NCI-H460 (cell line): ENCODE results near the gene OLFML2B. TPM values are rescaled to one million over a fixed set of nuclear protein-coding genes. Genes with fewer than 3 reads are reported as not detected.
A peak's percentile ranks its signal among the peaks of the same experiment; 100 is the strongest.
"Not testable (repeated sequence)": the region's sequence is repeated elsewhere in the genome, so short reads cannot be mapped to it uniquely, and the experiment has no call there.

Source experiments
- DNase-seq: peaks from one replicate; pipeline ENCODE4 v3.0.0-alpha.2; 2016; ENCODE audit warnings: low read depth; ENCODE audit errors: extremely low read depth
- polyA plus RNA-seq: library from polyadenylated mRNA; depleted of rRNA; stranded (reverse); fragments of >200 nt; gene quantifications from 2 replicates; pipeline ENCODE4 v1.2.3, GENCODE V29; 2014; cell fraction: nucleus; rRNA removed
- total RNA-seq: library from RNA; depleted of rRNA; stranded (reverse); fragments of >200 nt; shearing (Covaris generic); gene quantifications from 2 replicates; pipeline ENCODE4 v1.2.3, GENCODE V29; 2014; rRNA removed

The OLFML2B gene
- total RNA-seq: not detected in 2 replicates
- polyA plus RNA-seq: not detected in 2 replicates

DNA sequence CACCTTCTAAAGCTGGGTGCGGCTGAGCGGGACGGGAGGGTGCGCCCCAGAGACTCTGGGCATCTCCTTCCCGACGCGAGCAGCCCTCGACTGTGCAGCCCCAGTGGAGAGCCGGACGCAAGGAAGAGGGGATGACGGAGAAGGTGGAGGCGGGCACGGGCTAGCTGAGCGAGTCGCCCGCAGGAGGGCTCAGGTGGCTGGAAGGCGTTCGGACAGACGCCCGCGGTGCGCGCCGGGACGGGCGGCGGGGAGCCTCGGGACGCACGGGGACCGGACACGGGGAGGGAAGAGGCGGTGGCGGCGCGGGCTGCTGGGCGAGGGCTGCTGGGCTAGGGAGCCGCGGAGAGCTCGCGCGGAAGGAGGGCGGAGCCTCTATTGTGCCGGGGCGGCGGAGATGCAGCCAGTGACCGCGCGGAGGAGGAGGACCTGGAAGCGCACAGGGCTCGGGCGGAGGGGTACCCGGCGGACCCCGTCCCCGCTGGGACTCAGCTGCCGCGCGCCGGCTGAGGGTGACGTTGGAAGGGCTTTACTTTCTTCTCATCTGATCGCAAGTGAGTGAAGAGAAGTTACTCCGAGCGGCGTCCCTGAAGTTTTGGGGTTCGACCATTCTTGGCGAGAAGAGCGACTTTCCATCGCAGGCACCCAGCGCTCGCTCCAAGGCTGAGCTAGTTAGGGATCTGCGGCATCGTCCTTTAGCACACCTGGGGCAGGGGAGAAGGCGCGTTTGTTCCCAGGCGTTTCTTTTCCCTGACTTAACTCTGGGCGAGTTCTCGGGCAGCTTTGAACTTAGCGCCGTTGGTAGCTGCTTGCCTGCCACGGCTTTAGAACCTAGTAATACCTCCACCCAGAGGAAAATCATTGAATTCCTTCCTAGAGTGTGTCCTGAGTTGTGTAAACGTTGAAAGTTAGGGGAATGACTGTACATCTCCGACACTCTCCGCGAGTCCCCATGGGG lies at the start of gene OLFML2B:
OLFML2B (minus strand) TSS at position 323 of the 955 bp plus-strand sequence. CDS start 439 bp downstream, outside the sequence.
- peak; percentile 38 for DNase-seq

DNA sequence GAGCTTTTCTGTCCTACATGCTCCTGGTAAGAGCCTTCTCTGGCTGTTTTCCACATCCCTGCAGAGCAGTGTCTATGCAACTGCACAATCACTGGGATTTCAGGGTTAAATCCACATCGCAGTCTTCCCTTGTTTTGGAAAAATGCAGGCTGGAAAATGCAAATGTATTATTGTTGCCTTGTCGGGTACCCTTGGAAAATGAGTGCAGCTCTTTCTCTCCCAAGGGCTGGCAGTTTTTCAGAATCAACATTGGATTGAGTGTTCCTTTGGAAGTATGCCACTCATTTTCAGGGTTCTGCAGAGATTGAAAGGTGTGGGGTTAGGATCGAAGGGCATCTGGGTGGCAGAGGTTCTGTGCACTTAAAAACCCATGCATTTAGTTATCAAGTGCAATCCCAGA lies 49.1 kb upstream of the OLFML2B start:
- no peak for DNase-seq

DNA sequence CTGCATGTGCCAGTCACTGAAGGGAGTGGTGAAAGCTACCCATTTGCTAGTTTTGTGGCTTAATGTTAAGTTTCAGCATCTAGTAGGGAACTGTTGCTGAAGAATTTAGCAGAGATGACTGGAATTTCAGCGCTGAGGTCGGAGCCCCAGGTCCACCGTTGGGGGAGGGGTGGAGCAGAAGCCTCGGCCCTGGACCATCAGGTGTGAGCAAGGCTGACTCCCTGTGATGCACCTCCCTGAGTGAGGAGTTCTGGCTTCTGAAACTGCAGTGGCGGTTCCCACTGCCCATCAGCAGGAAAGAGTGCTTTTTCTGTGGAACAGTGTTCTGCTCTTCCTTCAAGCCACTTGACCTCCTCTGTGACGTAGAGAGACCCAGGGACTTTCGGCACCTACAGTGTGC lies 47.2 kb upstream of the OLFML2B start:
- no peak for DNase-seq

DNA sequence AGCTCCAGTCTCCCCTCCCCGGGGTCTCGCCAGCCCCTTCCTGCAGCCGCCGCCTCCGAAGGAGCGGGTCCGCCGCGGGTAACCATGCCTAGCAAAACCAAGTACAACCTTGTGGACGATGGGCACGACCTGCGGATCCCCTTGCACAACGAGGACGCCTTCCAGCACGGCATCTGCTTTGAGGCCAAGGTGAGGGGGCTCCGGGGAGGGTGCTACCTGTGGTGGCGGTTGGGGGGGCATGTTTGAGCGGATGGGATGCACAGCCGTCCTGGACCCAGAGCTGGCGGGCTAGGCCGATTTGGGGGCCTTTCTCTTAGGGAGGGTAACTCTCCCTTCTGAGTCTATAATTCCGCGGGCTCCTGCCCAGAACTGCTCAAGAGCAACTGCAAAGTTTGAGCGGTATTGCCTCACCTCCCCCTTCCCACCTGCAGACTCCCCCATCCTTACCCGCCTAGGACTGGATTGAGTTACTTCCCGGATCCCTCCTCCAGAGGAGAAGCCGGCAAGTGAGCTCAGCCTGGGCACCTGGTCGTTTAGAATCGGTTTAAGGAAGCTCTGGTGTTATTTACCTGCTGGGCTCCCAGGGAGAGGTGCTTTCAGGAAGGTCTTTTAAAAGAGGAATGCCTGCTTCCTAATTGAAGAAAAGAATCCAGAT lies 46.6 kb upstream of the OLFML2B start:
- no peak for DNase-seq

DNA sequence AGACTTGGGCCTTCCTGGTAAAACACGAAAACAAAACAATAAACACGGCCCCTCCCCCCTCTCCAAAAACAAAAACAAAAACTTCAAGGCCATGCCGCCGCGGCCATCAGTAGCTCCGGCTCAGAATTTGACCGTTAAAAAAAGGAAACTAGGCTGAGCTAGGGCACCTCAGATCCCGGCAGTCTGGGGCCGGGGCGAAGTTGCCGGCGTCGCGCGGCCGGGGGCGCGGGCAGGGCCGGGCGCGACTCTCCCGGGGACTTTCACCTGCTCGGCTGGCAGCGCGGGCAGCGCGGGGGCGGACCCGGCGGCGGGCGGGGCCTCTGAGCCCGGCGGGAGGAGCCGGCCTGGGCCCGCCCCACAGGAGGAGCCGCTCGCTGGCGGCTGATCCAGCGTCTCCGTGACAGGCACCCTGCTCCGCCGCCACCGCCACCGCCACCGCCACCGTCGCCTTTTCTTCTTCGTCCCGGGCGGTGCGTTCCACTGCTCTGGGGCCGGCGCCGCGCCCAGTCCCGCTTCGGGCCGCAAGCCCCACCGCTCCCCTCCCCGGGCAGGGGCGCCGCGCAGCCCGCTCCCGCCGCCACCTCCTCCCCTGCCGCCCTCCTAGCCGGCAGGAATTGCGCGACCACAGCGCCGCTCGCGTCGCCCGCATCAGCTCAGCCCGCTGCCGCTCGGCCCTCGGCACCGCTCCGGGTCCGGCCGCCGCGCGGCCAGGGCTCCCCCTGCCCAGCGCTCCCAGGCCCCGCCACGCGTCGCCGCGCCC lies 45.8 kb upstream of the OLFML2B start, which contains the start of gene NOS1AP:
NOS1AP (plus strand) TSS at position 358 of the 760 bp plus-strand sequence. CDS start 487 bp downstream, outside the sequence.
- DNase-seq: peak; percentile 66

DNA sequence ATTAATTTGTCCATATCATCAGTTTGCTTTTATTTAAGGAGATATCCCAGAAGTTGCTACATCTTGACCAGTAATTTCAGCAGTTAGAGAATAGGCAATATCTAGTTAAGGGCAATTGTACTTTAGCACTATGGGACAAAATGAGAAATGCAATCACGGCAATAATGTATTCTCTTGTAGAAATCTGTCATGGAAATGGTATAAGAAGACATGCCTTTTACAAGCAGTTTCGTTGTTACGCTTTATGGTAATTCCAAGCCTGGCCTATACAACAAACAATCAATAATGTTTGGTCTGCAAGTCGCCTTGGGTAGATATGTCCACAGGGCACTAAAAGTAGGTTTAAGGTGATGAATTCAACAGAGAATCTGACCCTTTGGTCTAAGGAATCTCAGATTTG lies 44.6 kb upstream of the OLFML2B start:
- no peak for DNase-seq

DNA sequence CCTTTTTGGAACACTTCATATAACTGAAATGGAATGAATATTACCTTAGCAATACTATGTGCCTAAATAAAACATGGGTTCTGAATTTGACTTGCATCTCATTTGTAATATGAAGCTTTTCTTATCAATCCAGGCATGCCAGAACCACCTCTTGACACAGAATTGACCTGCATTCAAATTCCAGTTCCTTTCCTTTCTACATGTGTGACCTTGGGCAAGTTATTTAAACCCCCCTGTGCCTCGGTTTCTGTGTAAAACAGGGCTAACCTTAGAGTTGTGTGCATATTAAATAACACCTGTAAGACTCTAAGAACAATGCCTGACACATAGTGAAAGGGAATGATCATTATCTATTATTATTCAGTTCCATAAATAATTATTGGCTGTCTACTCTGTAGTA lies 43.8 kb upstream of the OLFML2B start:
- DNase-seq: no peak

DNA sequence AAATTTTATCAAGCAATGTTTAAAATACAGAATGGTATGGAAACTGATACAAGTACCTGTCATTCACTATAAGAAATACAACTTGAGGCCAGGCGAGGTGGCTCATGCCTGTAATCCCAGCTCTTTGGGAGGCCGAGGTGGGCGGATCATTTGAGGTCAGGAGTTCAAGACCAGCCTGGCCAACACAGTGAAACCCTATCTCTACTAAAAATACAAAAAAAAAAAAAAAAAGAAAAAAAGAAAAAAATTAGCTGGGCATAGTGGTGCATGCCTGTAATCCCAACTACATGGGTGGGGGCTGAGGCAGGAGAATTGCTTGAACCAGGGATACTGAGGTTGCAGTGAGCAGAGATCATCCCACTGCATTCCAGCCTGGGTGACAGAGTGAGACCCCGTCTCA lies 43.2 kb upstream of the OLFML2B start:
- not testable (repeated sequence) for DNase-seq

DNA sequence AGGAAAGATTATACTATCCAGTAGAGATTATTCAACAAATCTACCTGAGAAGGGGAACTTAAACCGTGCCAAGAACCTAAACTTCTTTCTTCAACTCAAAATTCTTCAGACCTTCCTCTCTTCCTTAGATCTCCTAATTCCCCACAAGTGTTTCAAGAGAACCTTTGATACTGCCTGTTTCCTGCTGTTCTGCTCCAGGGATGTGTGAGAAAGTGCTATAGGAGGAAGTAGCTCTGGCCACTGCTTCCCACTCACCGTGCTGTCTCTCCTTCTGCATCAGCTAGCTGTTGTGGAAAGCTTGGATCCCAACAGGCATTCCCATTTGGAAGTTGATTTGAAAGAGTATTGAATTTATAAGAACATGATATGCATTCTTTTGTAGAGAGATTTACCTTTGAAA lies 41.3 kb upstream of the OLFML2B start:
- no peak for DNase-seq

DNA sequence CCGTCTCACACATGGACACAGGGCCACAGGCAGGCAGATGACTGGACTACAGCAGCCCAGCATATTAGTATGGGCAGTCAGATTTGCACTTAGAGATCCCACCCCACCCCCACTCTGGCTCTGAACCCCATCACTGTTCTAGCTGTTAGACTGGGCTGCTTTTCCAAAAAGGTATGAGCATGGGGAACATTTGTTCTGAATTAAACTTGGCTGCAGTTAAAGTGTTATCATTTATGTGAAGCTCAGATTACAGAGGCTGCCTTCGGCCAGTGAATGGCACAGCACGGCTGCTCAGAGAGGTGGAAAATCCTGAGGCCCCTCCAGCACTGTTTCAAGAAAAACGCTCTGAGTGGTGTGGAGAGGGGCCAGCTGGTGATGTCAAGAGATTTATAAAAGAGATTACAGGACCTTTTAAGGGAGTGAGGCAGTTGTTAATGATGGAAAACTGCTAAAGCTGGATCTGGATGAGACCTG lies 38.9 kb upstream of the OLFML2B start:
- no peak for DNase-seq

DNA sequence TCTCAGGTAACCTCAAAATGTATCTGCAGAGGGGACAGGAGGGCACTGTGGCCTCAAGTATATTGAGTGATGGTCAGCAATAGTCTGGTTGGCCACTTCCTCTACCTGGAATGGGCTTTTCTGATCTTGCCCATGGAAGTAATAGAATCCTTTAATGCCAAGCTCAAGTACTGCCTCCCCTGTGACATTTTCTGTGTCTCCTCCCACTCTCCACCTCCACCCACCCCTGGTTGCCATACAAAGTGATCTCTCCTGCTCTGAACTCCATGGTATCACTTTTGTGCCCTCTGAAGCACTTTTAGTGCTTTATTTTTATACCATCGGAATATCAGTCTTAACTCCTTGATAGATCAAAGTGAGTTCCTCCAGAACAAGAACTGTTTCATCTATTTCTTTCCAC lies 36.6 kb upstream of the OLFML2B start:
- no peak for DNase-seq

DNA sequence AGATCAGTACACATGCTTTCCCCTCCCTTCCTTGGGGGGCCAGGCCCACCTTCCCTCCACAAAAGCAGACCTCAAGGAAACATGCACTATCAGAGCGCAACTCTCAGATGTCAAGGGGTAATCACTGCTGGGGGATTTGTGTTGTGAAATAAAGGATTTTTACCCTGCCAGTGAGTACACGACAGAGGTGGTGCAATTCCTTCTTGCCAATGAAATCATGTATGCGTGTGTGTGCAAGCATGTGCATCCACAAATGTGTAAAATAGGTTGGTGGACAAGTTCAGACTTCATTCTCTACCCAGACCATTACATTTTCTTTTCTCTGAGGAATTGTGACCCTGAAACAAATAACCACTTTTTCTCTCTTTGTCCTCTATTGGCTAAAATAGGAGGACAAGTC lies 36.1 kb upstream of the OLFML2B start:
- no peak for DNase-seq

DNA sequence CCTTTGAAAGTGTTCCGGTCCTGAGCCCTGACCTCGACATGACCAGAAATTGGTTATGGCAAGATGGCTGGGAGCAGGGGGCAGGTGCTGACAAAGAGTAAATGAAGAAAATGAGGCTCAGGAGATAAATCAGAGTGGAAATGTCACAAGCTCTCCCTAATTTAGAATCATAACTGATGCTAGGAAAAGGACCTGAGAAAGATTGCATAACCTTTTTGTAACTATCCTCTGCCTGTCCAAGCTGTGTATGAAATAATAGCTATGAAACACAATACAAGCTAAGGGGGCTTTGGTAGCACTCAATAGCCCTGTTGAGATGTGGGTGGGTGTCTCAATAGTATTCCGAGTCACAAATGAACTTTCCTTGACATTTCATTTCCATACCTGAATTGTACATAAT lies 32.9 kb upstream of the OLFML2B start:
- DNase-seq: no peak

DNA sequence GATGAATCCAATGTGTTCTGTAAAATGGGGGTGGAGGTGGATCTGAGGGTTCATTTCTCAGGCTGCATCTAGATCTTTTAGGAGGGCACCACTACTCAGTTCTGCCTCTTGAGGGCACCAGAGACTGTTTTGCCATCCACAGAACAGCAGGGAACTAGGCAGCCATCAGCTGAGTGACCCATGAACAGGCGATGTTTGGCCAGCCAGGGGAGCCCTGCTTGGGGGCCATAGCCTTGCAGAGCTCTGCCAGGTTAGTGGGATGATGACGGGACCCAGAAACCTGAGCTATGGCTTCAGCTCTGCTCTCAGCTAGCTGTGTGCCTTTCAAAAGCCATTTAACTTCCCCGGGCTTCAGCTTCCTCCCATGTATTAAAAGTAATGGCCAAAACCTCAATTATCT lies 32.4 kb upstream of the OLFML2B start:
- DNase-seq: peak; percentile 73

DNA sequence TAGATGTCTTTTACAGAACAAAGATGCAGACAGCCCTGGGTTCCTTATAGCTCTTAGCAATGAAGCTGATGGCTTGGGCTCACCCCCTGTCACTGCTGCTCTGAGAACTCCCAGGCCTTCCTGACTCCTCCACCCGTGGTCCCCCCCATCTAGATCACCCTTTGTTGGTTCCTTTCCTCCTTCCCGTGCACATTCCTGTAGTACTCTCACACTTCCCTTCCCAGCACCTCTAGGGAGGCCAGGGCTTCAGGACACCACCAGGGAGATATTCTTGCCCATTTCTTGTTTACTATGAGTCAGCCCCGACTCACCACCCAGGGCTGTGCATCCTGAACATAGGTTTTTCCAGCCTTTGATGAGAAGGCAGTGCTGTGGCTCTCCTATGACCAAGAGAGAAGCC lies 31.4 kb upstream of the OLFML2B start:
- no peak for DNase-seq

DNA sequence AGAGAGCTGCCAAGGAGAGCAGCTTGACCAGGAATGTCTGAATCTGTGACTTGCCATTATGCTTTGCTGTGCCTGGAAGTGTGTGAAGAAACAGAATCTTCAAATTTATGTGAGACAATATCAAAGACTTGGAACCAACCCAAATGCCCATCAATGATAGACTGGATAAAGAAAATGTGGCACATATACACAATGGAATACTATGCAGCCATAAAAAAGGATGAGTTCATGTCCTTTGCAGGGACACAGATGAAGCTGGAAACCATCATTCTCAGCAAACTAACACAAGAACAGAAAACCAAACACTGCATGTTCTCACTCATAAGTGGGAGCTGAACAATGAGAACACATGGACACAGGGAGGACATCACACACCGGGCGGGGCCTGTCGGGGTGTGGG lies 30.3 kb upstream of the OLFML2B start:
- DNase-seq: not testable (repeated sequence)

DNA sequence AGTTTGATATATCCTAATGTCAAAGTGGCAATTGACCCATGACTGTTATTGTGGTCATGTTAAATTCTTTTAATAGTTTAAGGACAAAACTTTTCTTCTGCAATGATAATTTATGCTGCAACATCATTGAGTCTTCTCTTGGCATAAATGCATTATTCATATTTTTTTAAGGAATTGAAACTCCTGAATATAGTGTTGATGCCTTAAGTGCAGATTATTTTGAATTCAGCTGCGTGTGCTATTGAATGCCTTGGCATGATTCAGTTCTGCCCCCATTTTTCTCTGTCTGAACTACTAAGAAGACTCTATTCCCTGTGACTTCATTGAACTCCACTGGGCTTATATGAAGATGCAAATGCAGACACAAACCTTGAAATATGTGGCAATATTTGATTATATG lies 23.3 kb upstream of the OLFML2B start:
- no peak for DNase-seq

DNA sequence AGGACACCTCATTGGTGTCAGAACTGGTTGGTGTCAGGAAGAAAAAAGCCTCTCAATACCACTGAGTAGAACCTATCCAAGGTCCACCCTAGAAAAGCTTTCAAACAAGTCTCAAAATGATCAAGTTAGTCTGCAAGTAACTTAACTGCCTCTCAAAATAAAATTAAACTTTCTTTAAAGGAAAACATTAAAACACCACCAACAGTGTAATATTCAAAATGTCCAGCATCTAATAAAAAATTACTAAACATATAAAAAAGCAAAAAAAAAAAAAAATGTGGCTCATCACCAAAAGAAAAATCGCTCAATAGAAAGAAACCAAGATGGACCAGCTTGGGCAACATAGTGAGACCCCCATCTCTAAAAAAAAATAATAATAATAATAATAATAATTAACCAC lies 18.7 kb upstream of the OLFML2B start:
- DNase-seq: no peak

DNA sequence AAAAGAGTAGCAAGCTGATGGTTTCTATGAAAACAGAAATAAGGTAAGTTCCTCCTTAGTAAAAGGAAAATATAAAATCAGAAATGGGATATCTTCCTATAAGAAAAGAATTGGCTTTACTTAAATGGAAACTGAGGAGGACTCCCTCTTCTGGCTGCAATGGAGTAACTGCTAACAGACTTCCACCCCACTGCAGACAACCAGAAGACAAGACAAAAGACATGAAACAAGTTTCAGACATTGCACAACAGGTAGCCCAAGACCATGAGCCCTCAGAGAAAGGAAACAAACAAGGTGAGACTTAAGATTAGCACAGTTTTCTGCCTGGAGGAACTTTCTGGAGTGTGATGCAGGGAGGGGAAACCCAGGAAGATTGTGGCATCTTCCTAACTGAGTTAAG lies 17.0 kb upstream of the OLFML2B start:
- no peak for DNase-seq

DNA sequence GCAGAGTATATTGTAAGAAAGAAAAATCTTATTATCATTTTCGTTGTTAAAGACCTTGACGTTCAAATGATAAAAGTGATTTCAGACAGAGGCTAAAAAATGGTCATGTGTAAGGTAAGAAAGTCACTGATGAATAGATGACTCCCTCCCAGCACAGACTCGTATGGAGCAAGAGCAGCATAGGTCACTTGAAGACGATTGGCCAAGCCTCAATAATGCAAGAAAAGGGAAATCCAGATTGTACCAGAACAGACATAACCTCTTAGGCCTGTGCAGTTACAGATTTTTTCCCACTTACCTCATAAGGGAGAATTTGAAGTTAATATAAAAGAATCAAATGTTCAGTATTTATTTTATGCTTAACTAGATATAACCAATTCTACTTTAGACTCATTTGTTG lies 16.3 kb upstream of the OLFML2B start:
- DNase-seq: no peak

DNA sequence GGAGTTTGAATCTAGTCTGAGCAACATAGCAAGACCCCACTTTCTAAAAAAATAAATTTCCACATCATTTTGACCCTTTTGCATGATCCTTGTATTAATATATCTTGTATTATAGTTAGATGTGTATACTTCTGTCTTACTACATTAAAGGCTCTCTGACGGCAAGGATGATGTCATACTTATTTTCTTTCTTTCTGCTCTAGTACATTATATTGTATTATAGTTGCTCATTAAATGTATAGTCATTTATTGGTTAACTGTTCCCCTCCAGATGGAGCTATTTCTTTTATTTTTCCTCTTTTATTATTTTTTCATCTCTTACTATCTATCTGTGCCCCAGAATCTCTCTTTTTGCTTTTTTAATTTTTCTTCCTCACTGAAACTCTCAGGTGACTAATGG lies 15.0 kb upstream of the OLFML2B start:
- DNase-seq: no peak
